SU-DHL-6 (cell line): ENCODE results near the gene ZP2.

ENCODE experiments used
- EZH2phosphoT487 ChIP-seq: fragments of 200-600 bp; sonication (generic), shearing (Covaris generic); conservative IDR thresholded peaks from 2 replicates; pipeline ENCODE4 v1.6.1; 2018; ENCODE audit warnings: mild to moderate bottlenecking, antibody characterized with exemption, low read length, moderate library complexity, mixed read lengths
- TF ChIP-seq, protein P1 (sequence below): fragments of 200-600 bp; sonication (generic); IDR thresholded peaks from one replicate; pipeline ENCODE4 v1.5.1; 2017; ENCODE audit warnings: antibody characterized with exemption, mild to moderate bottlenecking, low read length, moderate library complexity; ENCODE audit not compliant: insufficient read depth, poor library complexity, severe bottlenecking

DNA sequence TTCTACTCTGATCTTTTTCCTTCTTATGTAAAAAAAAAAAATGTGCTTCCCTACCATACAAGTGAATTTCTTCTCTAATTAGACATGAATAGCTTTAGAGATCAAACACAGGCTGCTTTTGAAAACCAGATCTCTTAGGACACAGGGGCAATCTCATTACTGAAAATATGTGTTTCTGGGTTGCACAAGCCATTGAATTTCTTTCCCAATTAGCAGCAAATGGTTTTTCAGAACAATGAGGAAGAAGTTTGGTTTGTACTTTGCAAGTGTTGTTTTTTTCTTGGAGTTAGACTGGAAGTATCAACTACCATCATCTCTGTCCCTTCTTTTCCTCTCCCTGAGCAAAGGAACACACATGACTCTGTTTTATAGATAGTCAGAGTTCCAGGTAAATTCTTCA is 16.5 kb upstream of the ZP2 start:
- TF ChIP-seq, protein P1, sequence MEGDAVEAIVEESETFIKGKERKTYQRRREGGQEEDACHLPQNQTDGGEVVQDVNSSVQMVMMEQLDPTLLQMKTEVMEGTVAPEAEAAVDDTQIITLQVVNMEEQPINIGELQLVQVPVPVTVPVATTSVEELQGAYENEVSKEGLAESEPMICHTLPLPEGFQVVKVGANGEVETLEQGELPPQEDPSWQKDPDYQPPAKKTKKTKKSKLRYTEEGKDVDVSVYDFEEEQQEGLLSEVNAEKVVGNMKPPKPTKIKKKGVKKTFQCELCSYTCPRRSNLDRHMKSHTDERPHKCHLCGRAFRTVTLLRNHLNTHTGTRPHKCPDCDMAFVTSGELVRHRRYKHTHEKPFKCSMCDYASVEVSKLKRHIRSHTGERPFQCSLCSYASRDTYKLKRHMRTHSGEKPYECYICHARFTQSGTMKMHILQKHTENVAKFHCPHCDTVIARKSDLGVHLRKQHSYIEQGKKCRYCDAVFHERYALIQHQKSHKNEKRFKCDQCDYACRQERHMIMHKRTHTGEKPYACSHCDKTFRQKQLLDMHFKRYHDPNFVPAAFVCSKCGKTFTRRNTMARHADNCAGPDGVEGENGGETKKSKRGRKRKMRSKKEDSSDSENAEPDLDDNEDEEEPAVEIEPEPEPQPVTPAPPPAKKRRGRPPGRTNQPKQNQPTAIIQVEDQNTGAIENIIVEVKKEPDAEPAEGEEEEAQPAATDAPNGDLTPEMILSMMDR = no peak
- no peak for TF ChIP-seq EZH2phosphoT487
